GM18502 (cell line): Measurements from ENCODE around the gene TENM4.

Experiments used
- ATAC-seq: cut with Tn5 transposase; IDR thresholded peaks from one replicate; pipeline ENCODE4 v1.9.1; 2021; ENCODE audit warnings: mild to moderate bottlenecking; ENCODE audit not compliant: unreplicated experiment, poor library complexity

TENM4 gene

GRCh38 chr11:78961937-78962701 is 478.7 kb downstream of the TENM4 start:
- ATAC-seq: no peak

- ATAC-seq: no peak
These were observed 479.6 kb downstream of the TENM4 start for GRCh38 chr11:78961247-78961646.

- no peak for ATAC-seq
These were observed 482.4 kb downstream of the TENM4 start for GRCh38 chr11:78958444-78958843.

GRCh38 chr11:78957476-78958245 is 483.2 kb downstream of the TENM4 start:
- ATAC-seq: no peak

- ATAC-seq: no peak
These were observed 486.1 kb downstream of the TENM4 start for GRCh38 chr11:78954696-78955095.

GRCh38 chr11:78954261-78954660 is 486.6 kb downstream of the TENM4 start:
- no peak for ATAC-seq

- no peak for ATAC-seq
These were observed 487.9 kb downstream of the TENM4 start for GRCh38 chr11:78952890-78953289.

GRCh38 chr11:78952175-78952574 is 488.7 kb downstream of the TENM4 start:
- ATAC-seq: no peak

GRCh38 chr11:78949976-78950690 is 490.7 kb downstream of the TENM4 start:
- ATAC-seq: no peak

- no peak for ATAC-seq
These were observed 493.6 kb downstream of the TENM4 start for GRCh38 chr11:78946945-78947902.

GRCh38 chr11:78943841-78944240 is 497.0 kb downstream of the TENM4 start:
- no peak for ATAC-seq

- no peak for ATAC-seq
These were observed 497.7 kb downstream of the TENM4 start for GRCh38 chr11:78943154-78943553.

- no peak for ATAC-seq
These were observed 499.5 kb downstream of the TENM4 start for GRCh38 chr11:78941226-78941851.

GRCh38 chr11:78940500-78941225 is 500.2 kb downstream of the TENM4 start:
- no peak for ATAC-seq

GRCh38 chr11:78938971-78939370 is 501.9 kb downstream of the TENM4 start:
- no peak for ATAC-seq

GRCh38 chr11:78938036-78938435 is 502.8 kb downstream of the TENM4 start:
- ATAC-seq: no peak

GRCh38 chr11:78935398-78936068 is 505.3 kb downstream of the TENM4 start:
- no peak for ATAC-seq

GRCh38 chr11:78933350-78933749 is 507.5 kb downstream of the TENM4 start:
- no peak for ATAC-seq
